ENCODE results near the gene ZNF862. TPM values are rescaled to one million over a fixed set of nuclear protein-coding genes. Genes with fewer than 3 reads are reported as not detected.
"Not testable (repeated sequence)": the region's sequence is repeated elsewhere in the genome, so short reads cannot be mapped to it uniquely, and the experiment has no call there.

The ZNF862 gene
- total and polyA plus RNA-seq, 7 donors, result 0.92 to 23.8 (median 12.5) TPM

GRCh38 chr7:149886018-149886415, 47.8 kb downstream of the ZNF862 start:
- intact Hi-C loops (cut with DNase I), result loop anchor here (10.0 kb wide), 1 partner anchor 159 kb away; no protein-coding TSS in a partner anchor
- WGBS, 2 donors, result 73 to 82% methylated on average over 4 of the region's 4 CpGs

GRCh38 chr7:149887311-149887710, 49.1 kb downstream of the ZNF862 start:
- DNase-seq, result no peak
- intact Hi-C loops (cut with DNase I), result loop anchor here (10.0 kb wide), 1 partner anchor 157 kb away; no protein-coding TSS in a partner anchor

More at GRCh38 chr7:149886018-149886415, 47.8 kb downstream of the ZNF862 start:
- Histone ChIP-seq H3K27ac (no peak overlapping the region), H3K4me1 (peaks cover 0 to 28% (median 26%) of the 10 kb centered on the region in 4 donors), H3K36me3 (no peaks in the 10 kb centered on the region), H3K9me3 (no peaks in the 10 kb centered on the region), H3K27me3 (no peaks in the 10 kb centered on the region), H3K4me3 (no peak overlapping the region)
- no peak for TF ChIP-seq EP300 (IDR thresholded peaks at IDR 0.05)
- no peak for TF ChIP-seq POLR2AphosphoS5 (IDR thresholded peaks at IDR 0.05)
- TF ChIP-seq, protein P1, sequence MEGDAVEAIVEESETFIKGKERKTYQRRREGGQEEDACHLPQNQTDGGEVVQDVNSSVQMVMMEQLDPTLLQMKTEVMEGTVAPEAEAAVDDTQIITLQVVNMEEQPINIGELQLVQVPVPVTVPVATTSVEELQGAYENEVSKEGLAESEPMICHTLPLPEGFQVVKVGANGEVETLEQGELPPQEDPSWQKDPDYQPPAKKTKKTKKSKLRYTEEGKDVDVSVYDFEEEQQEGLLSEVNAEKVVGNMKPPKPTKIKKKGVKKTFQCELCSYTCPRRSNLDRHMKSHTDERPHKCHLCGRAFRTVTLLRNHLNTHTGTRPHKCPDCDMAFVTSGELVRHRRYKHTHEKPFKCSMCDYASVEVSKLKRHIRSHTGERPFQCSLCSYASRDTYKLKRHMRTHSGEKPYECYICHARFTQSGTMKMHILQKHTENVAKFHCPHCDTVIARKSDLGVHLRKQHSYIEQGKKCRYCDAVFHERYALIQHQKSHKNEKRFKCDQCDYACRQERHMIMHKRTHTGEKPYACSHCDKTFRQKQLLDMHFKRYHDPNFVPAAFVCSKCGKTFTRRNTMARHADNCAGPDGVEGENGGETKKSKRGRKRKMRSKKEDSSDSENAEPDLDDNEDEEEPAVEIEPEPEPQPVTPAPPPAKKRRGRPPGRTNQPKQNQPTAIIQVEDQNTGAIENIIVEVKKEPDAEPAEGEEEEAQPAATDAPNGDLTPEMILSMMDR (IDR thresholded peaks at IDR 0.05), result no peak
- no peak for TF ChIP-seq POLR2A (IDR thresholded peaks at IDR 0.05)
- DNase-seq, result no peak

GRCh38 chr7:149890715-149891114, 52.5 kb downstream of the ZNF862 start:
- DNase-seq; H3K27me3 ChIP-seq; H3K36me3 ChIP-seq; H3K27ac ChIP-seq; H3K9me3 ChIP-seq; H3K4me3 ChIP-seq; intact Hi-C loops (cut with DNase I); H3K4me1 ChIP-seq: not testable (repeated sequence)
- 42 to 44% methylated on average over 2 of the region's 2 CpGs for WGBS, 2 donors

More at GRCh38 chr7:149887311-149887710, 49.1 kb downstream of the ZNF862 start:
- Histone ChIP-seq H3K4me3 (no peak overlapping the region), H3K27ac (no peak overlapping the region), H3K9me3 (no peaks in the 10 kb centered on the region), H3K36me3 (no peaks in the 10 kb centered on the region), H3K27me3 (no peaks in the 10 kb centered on the region), H3K4me1 (peaks cover 0 to 15% (median 13%) of the 10 kb centered on the region in 4 donors)
- no peak for TF ChIP-seq EP300 (IDR thresholded peaks at IDR 0.05)
- TF ChIP-seq POLR2AphosphoS5 (IDR thresholded peaks at IDR 0.05), result no peak
- TF ChIP-seq, protein P1 (IDR thresholded peaks at IDR 0.05), result no peak
- TF ChIP-seq POLR2A (IDR thresholded peaks at IDR 0.05), result no peak
- WGBS, 2 donors, result 95 to 96% methylated on average over 7 of the region's 7 CpGs

DNA sequence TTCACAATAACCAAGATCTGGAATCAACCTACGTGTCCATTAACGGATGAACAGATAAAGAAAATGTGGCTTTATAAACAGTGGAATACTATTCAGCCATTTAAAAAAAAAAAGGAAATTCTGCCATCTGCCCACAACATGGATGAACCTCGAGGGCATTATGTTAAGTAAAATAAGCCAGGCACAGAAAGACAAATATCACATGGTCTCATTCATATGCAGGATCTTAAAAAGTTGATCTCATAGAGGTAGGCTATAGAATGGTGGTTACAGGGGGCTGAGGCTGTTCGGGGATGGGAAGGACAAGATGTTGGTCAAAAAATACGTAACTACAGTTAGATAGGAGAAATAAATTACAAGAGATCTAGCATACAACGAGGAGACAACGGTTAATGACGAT, 56.8 kb downstream of the ZNF862 start:
- DNase-seq; H3K27me3 ChIP-seq; H3K4me1 ChIP-seq; H3K36me3 ChIP-seq; H3K9me3 ChIP-seq; intact Hi-C loops (cut with DNase I); H3K4me3 ChIP-seq; H3K27ac ChIP-seq: not testable (repeated sequence)
- WGBS, 2 donors, result 85% methylated on average over 8 of the region's 8 CpGs

- 77 to 85% methylated on average over 4 of the region's 6 CpGs for WGBS, 2 donors
- H3K4me1 ChIP-seq; intact Hi-C loops (cut with DNase I): not testable (repeated sequence)
These were observed 69.7 kb downstream of the ZNF862 start for GRCh38 chr7:149907776-149908376.

DNA sequence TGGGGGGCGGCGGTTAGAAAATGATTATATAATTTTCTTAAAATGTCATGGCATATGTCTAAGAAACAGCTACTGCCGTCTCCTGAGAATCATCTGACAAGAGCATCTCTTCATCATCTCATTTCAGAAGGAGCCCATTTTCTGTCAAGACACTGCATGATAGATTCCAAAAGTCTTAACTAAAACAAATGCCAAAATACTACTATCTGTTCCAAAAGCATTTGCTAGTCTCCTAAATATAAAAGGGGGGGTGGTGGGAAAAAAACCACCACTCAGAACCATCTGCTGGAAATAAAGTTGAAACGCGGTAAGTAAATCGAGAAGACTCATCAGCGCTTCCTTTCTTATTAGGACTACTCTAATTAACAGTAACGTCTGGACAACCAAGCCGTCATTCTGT, 72.0 kb downstream of the ZNF862 start:
- intact Hi-C loops (cut with DNase I); H3K9me3 ChIP-seq; H3K27ac ChIP-seq; H3K4me1 ChIP-seq; DNase-seq; H3K36me3 ChIP-seq; H3K27me3 ChIP-seq; H3K4me3 ChIP-seq: not testable (repeated sequence)
- WGBS, 2 donors, result 83 to 87% methylated on average over 7 of the region's 9 CpGs

More at GRCh38 chr7:149907776-149908376, 69.7 kb downstream of the ZNF862 start:
- not testable (repeated sequence) for H3K27me3 ChIP-seq, H3K9me3 ChIP-seq, H3K27ac ChIP-seq, H3K36me3 ChIP-seq, H3K4me3 ChIP-seq, DNase-seq

DNA sequence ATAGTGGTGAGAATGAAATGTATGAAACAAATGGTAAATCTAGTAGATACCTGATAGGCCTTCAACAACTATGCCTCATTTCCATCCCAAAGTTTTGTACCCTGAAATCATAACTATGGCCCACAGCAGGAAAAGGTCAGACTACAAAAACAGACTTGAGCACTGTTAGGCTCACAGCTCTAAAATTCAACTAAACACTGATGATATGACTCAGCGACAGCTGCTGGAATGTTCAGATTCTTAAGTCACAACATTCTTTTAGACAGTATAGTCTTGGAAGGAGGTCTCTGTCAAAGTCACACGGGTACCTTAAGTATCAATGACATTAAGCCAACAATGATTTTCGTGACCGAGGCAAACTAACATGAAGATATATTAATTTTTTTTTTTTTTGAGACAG, 74.0 kb downstream of the ZNF862 start:
- H3K27ac ChIP-seq; H3K4me3 ChIP-seq; DNase-seq; H3K4me1 ChIP-seq; intact Hi-C loops (cut with DNase I); H3K9me3 ChIP-seq; H3K27me3 ChIP-seq; H3K36me3 ChIP-seq: not testable (repeated sequence)
- WGBS, 2 donors, result 89 to 92% methylated on average over 1 to 2 of the region's 4 CpGs

Small RNAs within 50 kb of the gene (small RNA-seq; reads per million reads assigned to genes)
- 0 reads per million in 3 donors for gene AC093458.1

Other genes with a start within 250 kb of the ZNF862 start
- gene ZNF467, start 64.8 kb upstream of the ZNF862 start, total RNA-seq, result 10 to 100 TPM in 1 of 4 donors, 1 to 10 TPM in 3; 7.1 to 15.7 (median 9.2) TPM
- gene ZNF467, start 64.8 kb upstream of the ZNF862 start, polyA plus RNA-seq, result 1 to 10 TPM; 3.0 to 4.6 (median 3.5) TPM
- gene ATP6V0E2, start 35.6 kb downstream of the ZNF862 start, total RNA-seq, result 10 to 100 TPM; 16.6 to 41.7 (median 29.9) TPM
- 10 to 100 TPM; 13.2 to 45.5 (median 22.8) TPM for gene ATP6V0E2, start 35.6 kb downstream of the ZNF862 start, polyA plus RNA-seq